Skeletal muscle satellite cell (primary cell): ENCODE data around the gene ADARB2.
"Not testable (repeated sequence)": the region's sequence is repeated elsewhere in the genome, so short reads cannot be mapped to it uniquely, and the experiment has no call there.

Experiments used
- H3K27me3 ChIP-seq: 2 replicates; pipeline ENCODE4 v1.7.0; 2013; ENCODE audit warnings: low read length; ENCODE audit not compliant: control insufficient read depth, insufficient read depth
- H3K36me3 ChIP-seq: 2 replicates; pipeline ENCODE4 v1.7.0; 2013; ENCODE audit warnings: mild to moderate bottlenecking, control low read depth, low read length; ENCODE audit not compliant: insufficient read depth
- H3K4me1 ChIP-seq: 2 replicates; pipeline ENCODE4 v1.7.0; 2013; ENCODE audit warnings: low read length; ENCODE audit not compliant: control insufficient read depth, insufficient read depth
- H3K4me2 ChIP-seq: 2 replicates; pipeline ENCODE4 v1.7.0; 2013; ENCODE audit warnings: mild to moderate bottlenecking, low read length
- H3K4me3 ChIP-seq: 2 replicates; pipeline ENCODE4 v1.7.0; 2013; ENCODE audit warnings: low read length
- H3K9ac ChIP-seq: 2 replicates; pipeline ENCODE4 v1.7.0; 2013; ENCODE audit warnings: mild to moderate bottlenecking, low read depth, low read length, moderate library complexity
- H3K9me3 ChIP-seq: replicated peaks from 2 replicates; pipeline ENCODE4 v1.7.0; 2013; ENCODE audit warnings: mild to moderate bottlenecking, control low read depth, low read length

ADARB2 gene

GRCh38 chr10:1434912-1435692, 302.2 kb downstream of the ADARB2 start:
- Histone ChIP-seq H3K9me3 (peaks cover 10% of the 10 kb centered on the region), H3K9ac (no peak overlapping the region), H3K4me1 (no peaks in the 10 kb centered on the region), H3K4me3 (no peak overlapping the region), H3K36me3 (no peaks in the 10 kb centered on the region), H3K4me2 (no peak overlapping the region), H3K27me3 (no peaks in the 10 kb centered on the region)

DNA sequence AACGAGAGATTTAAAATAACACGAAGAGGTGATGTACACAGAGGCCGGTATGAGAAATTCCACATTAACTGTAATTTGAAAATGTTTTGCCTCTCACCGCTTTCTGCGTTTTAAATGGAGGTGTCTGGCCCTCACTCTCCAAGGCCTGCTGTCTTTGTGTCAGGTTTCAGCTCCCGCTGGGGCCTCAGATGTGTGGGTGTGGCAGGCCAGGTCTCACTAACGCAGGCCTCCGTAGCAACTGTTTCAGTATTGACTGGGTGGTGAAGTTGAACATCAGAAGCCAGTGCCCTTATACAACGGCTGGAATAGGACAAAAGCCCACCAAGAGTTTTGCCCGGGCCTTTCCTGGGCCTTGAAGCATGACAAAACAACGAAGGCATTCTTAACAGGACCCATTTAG, 303.1 kb downstream of the ADARB2 start:
- no peak overlapping the region for H3K4me2 ChIP-seq
- H3K9me3 ChIP-seq, result peaks cover 10% of the 10 kb centered on the region
- H3K4me3 ChIP-seq, result no peak overlapping the region
- no peaks in the 10 kb centered on the region for H3K36me3 ChIP-seq
- H3K9ac ChIP-seq, result no peak overlapping the region
- no peaks in the 10 kb centered on the region for H3K4me1 ChIP-seq
- no peaks in the 10 kb centered on the region for H3K27me3 ChIP-seq

DNA sequence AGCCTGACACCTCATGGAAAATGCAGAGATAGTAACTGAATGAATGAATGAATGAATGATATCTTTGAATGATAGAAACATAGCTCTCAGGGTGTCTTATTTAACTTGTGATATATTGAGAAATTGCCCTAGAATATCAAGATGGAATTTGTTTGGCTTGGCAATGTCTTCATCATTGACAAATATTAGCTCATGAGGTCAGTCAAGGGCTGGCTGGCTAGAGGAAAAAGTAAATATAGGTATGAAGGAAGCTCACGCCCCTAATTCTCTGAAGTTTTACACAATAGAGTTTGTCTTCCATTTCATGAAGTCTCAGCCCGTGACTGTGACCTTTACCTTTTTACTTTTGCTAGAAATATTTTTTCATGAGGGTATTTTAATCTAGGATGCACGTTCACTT, 305.2 kb downstream of the ADARB2 start:
- H3K4me2 ChIP-seq, result no peak overlapping the region
- H3K9ac ChIP-seq, result no peak overlapping the region
- H3K27me3 ChIP-seq, result no peaks in the 10 kb centered on the region
- H3K4me3 ChIP-seq, result no peak overlapping the region
- H3K4me1 ChIP-seq, result no peaks in the 10 kb centered on the region
- peaks cover 3% of the 10 kb centered on the region for H3K9me3 ChIP-seq
- H3K36me3 ChIP-seq, result no peaks in the 10 kb centered on the region

DNA sequence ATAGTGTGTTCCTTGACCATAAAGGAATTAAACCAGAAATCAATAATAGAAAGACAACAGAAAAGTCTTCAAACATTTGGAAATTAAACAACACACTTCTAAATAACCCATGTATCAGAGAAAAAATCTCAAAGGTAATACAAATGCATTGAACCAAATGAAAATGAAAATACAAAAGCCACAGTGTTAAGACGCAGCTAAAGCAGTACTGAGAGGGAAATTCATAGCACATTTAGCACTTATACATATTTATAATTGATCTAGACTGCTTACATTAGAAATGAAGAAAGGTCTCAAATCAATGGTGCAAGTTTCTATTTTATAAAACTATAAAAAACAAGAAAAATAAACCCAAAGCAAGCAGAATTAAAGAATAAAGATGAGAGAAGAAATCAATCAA, 306.1 kb downstream of the ADARB2 start:
- no peaks in the 10 kb centered on the region for H3K4me1 ChIP-seq
- H3K9me3 ChIP-seq, result peaks cover 3% of the 10 kb centered on the region
- no peak overlapping the region for H3K4me2 ChIP-seq
- no peak overlapping the region for H3K9ac ChIP-seq
- no peak overlapping the region for H3K4me3 ChIP-seq
- H3K36me3 ChIP-seq, result no peaks in the 10 kb centered on the region
- H3K27me3 ChIP-seq, result no peaks in the 10 kb centered on the region

- not testable (repeated sequence) for H3K4me2 ChIP-seq, H3K4me3 ChIP-seq, H3K9me3 ChIP-seq, H3K27me3 ChIP-seq, H3K9ac ChIP-seq, H3K36me3 ChIP-seq, H3K4me1 ChIP-seq
Measured at GRCh38 chr10:1427521-1428186, 309.7 kb downstream of the ADARB2 start.

- Histone ChIP-seq H3K27me3 (no peaks in the 10 kb centered on the region), H3K9me3 (no peaks in the 10 kb centered on the region), H3K36me3 (no peaks in the 10 kb centered on the region), H3K9ac (no peak overlapping the region), H3K4me1 (no peaks in the 10 kb centered on the region), H3K4me3 (no peak overlapping the region), H3K4me2 (no peak overlapping the region)
Measured at GRCh38 chr10:1426786-1427185, 310.5 kb downstream of the ADARB2 start.

DNA sequence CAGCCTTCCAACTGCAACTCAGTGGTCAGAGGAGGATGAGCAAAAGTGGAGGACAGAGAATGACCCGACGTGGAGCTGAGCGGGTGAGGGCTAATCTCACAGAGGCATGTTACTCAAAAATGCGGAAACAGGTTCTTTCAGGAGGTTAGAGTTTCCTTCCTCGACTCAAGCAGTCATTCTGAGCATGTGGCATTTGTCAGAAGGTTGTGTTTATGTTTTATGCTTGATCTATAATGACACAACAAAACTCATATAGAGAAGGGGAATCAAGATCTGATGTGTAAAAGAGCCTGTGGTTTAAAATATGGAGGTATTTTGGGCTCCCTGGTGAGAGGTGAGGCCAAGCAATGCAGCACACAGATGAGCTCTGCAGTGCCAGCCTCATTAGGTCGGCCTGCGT, 311.4 kb downstream of the ADARB2 start:
- H3K4me2 ChIP-seq, result no peak overlapping the region
- no peaks in the 10 kb centered on the region for H3K27me3 ChIP-seq
- H3K4me1 ChIP-seq, result no peaks in the 10 kb centered on the region
- no peak overlapping the region for H3K4me3 ChIP-seq
- H3K36me3 ChIP-seq, result no peaks in the 10 kb centered on the region
- no peak overlapping the region for H3K9ac ChIP-seq
- no peaks in the 10 kb centered on the region for H3K9me3 ChIP-seq

DNA sequence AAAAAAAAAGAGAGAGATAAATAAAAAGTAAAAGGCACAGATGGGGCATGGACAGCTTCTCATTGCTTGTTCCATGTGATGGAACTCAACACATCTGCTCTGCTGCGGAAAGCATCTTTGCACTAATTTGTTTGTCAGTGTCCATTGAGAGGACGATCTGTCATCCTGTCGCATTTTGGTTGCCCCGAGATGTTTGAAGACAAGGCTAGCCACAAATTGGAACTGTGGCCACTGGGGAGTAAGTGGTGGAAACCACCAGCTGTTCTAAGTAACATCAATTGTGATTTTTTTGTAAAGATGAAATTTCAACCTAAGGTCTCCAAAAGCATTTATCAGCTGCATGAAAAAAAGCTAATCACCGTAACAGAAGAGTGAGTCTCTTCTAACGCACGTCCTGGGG, 312.7 kb downstream of the ADARB2 start:
- H3K9ac ChIP-seq, result no peak overlapping the region
- H3K4me1 ChIP-seq, result no peaks in the 10 kb centered on the region
- H3K4me3 ChIP-seq, result no peak overlapping the region
- no peaks in the 10 kb centered on the region for H3K36me3 ChIP-seq
- H3K9me3 ChIP-seq, result no peaks in the 10 kb centered on the region
- H3K4me2 ChIP-seq, result no peak overlapping the region
- no peaks in the 10 kb centered on the region for H3K27me3 ChIP-seq

DNA sequence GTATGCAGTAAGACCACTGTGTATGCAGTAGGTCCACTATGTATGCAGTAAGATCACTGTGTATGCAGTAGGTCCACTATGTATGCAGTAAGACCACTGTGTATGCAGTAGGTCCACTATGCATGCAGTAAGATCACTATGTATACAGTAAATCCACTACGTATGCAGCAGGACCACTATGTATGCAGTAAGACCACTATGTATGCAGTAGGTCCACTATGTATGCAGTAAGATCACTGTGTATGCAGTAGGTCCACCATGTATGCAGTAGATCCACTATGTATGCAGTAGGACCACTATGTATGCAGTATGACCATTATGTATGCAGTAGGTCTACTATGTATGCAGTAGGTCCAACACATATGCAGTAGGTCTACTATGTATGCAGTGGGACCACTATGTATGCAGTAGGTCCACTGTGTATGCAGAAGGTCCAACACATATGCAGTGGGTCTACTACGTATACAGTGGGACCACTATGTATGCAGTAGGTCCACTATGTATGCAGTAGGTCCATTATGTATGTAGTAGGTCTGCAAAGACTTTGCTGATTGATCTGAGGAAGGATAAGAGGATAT, 313.6 kb downstream of the ADARB2 start:
- no peak overlapping the region for H3K9ac ChIP-seq
- no peaks in the 10 kb centered on the region for H3K36me3 ChIP-seq
- no peaks in the 10 kb centered on the region for H3K27me3 ChIP-seq
- no peaks in the 10 kb centered on the region for H3K4me1 ChIP-seq
- no peak overlapping the region for H3K4me3 ChIP-seq
- no peaks in the 10 kb centered on the region for H3K9me3 ChIP-seq
- no peak overlapping the region for H3K4me2 ChIP-seq

DNA sequence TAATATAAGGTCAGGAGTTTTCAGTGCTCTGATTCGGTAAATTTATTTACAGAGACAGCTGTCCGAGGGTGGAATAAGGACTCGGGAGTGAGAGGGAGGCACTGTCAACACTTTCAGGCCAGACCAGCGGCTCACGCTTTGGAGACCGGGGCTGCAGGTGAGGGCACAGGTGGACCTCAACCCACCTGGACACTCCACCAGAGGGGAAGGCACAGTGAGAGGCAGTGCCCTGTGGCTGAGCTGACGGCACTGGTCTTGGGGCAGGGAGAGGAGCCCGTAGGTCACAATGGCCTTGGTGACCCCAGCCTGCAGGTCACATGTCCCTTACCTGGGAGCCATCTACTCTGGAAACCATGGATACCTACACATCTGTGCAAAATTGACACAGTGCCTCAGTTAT, 315.1 kb downstream of the ADARB2 start:
- no peak overlapping the region for H3K4me2 ChIP-seq
- no peak overlapping the region for H3K9ac ChIP-seq
- H3K4me1 ChIP-seq, result no peaks in the 10 kb centered on the region
- H3K36me3 ChIP-seq, result no peaks in the 10 kb centered on the region
- H3K27me3 ChIP-seq, result no peaks in the 10 kb centered on the region
- H3K9me3 ChIP-seq, result no peaks in the 10 kb centered on the region
- H3K4me3 ChIP-seq, result no peak overlapping the region

DNA sequence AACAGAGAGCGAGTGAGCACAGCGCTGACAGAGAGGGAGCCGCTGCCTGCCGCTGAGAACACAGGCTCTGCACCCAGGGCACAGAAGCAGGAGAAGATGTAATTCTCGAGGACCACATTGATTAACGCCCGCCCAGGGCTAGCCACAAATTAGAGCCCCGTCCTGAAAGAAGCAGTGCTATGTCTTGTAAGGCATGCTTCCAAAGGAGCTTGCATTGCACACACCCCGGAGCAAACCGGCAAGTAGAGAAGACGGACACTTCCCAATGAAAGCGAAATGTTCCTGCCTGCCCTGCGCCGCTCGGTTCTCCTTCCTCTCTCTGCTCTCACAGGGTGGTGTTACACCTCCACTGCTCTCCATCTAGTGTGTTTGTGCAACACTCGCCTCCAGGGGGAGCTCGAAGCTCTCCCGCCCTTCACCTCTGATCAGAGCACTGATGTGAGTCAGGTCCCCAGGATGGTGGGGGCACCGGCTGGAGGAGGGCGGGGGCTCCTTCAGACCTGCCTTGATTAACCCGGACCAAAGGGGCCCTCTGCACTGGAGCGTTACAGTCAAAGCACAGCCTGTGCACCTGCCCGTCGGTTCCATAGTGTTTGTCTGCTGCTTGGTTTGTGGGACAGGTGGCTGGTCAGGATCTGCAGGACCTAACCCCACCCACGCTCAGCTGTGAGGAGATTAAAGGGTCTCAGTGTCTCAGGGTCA, 316.5 kb downstream of the ADARB2 start:
- Histone ChIP-seq H3K4me3 (no peak overlapping the region), H3K9ac (no peak overlapping the region), H3K9me3 (no peaks in the 10 kb centered on the region), H3K27me3 (no peaks in the 10 kb centered on the region), H3K4me1 (no peaks in the 10 kb centered on the region), H3K4me2 (no peak overlapping the region), H3K36me3 (no peaks in the 10 kb centered on the region)
